Activated CD8-positive, alpha-beta memory T cell treated with anti-CD3 and anti-CD28 coated beads for 4 hours (primary cell): ENCODE measurements around the gene CAMKK2.
"Not testable (repeated sequence)": the region's sequence is repeated elsewhere in the genome, so short reads cannot be mapped to it uniquely, and the experiment has no call there.

ENCODE experiments used
- DNase-seq, 2 donors: peaks; one replicate each; pipeline ENCODE4 v3.0.0-alpha.2; 2020; ENCODE audit warnings: low read depth in 2 of 2

Gene CAMKK2

GRCh38 chr12:121245951-121246350 is 50.6 kb downstream of the CAMKK2 start:
- DNase-seq = no peak

- no peak for DNase-seq
Measured at GRCh38 chr12:121245031-121245430, 51.5 kb downstream of the CAMKK2 start.

GRCh38 chr12:121241156-121241970 is 55.1 kb downstream of the CAMKK2 start:
- DNase-seq = no peak

- peak; percentile 83 to 86 for DNase-seq
Measured at GRCh38 chr12:121240484-121241101, 55.9 kb downstream of the CAMKK2 start.

- no peak for DNase-seq
Measured at GRCh38 chr12:121240062-121240420, 56.5 kb downstream of the CAMKK2 start.

- no peak for DNase-seq
Measured at GRCh38 chr12:121239351-121240061, 57.0 kb downstream of the CAMKK2 start.

- no peak for DNase-seq
Measured at GRCh38 chr12:121238604-121239350, 57.7 kb downstream of the CAMKK2 start.

GRCh38 chr12:121238086-121238485 is 58.4 kb downstream of the CAMKK2 start:
- no peak for DNase-seq

GRCh38 chr12:121237415-121237814 is 59.1 kb downstream of the CAMKK2 start:
- no peak for DNase-seq

GRCh38 chr12:121236776-121237175 is 59.7 kb downstream of the CAMKK2 start:
- no peak for DNase-seq

GRCh38 chr12:121233628-121234020 is 62.9 kb downstream of the CAMKK2 start:
- DNase-seq = no peak

GRCh38 chr12:121232977-121233627 is 63.4 kb downstream of the CAMKK2 start:
- DNase-seq = no peak

- DNase-seq = no peak
Measured at GRCh38 chr12:121232163-121232562, 64.3 kb downstream of the CAMKK2 start.

GRCh38 chr12:121230538-121230907 is 66.0 kb downstream of the CAMKK2 start:
- no peak for DNase-seq

- not testable (repeated sequence) for DNase-seq
Measured at GRCh38 chr12:121229826-121230537, 66.5 kb downstream of the CAMKK2 start.

GRCh38 chr12:121228919-121229665 is 67.4 kb downstream of the CAMKK2 start:
- no peak for DNase-seq

GRCh38 chr12:121227294-121227693 is 69.2 kb downstream of the CAMKK2 start:
- no peak for DNase-seq

GRCh38 chr12:121226871-121227270 is 69.6 kb downstream of the CAMKK2 start:
- DNase-seq = not testable (repeated sequence)

GRCh38 chr12:121226399-121226798 is 70.1 kb downstream of the CAMKK2 start:
- DNase-seq = no peak

GRCh38 chr12:121224591-121224990 is 71.9 kb downstream of the CAMKK2 start:
- DNase-seq = no peak
